IPS-18a (cell line): ENCODE measurements around the gene ANKRD44.

Experiments used
- H3K27ac ChIP-seq: one replicate; pipeline ENCODE4 v1.5.1; 2013; ENCODE audit warnings: low read length
- H3K27me3 ChIP-seq: one replicate; pipeline ENCODE4 v1.6.1; 2013; ENCODE audit warnings: mild to moderate bottlenecking, low read length; ENCODE audit not compliant: control insufficient read depth, insufficient read depth
- H3K36me3 ChIP-seq: one replicate; pipeline ENCODE4 v1.6.1; 2013; ENCODE audit warnings: low read depth, low read length; ENCODE audit not compliant: control insufficient read depth
- H3K4me1 ChIP-seq: one replicate; pipeline ENCODE4 v1.6.1; 2013; ENCODE audit warnings: low read depth, low read length; ENCODE audit not compliant: control insufficient read depth
- H3K4me3 ChIP-seq: one replicate; pipeline ENCODE4 v1.5.1; 2013; ENCODE audit warnings: low read length
- H3K9ac ChIP-seq: one replicate; pipeline ENCODE4 v1.6.1; 2013; ENCODE audit warnings: mild to moderate bottlenecking, low read length, moderate library complexity
- H3K9me3 ChIP-seq: one replicate; pipeline ENCODE4 v1.6.1; 2013; ENCODE audit warnings: low read depth, low read length; ENCODE audit not compliant: control insufficient read depth

ANKRD44 gene

DNA sequence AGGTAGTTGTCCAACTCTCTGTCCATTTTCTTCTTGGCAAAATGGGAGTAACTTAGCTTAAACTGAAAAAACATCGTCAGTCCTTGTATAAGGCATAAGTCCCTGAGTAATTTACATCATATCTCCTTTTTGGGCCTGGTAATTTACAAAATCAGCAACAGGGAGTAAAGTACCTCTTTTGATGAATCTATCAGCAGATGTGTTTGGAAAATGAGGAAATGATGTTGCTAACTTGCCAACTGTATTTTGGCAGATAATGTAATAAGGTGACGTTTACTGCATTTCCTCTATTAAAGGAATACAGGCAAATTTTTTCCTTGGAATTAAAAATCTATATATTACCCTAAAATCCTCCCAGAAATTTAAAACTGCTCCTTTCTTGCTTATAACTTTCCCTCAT, 29.2 kb downstream of the ANKRD44 start:
- Histone ChIP-seq H3K27ac (no peak overlapping the region), H3K4me3 (no peak overlapping the region), H3K4me1 (no peaks in the 10 kb centered on the region), H3K27me3 (no peaks in the 10 kb centered on the region), H3K9ac (no peak overlapping the region), H3K9me3 (no peaks in the 10 kb centered on the region), H3K36me3 (no peaks in the 10 kb centered on the region)

GRCh38 chr2:197280015-197280702, 30.4 kb downstream of the ANKRD44 start:
- Histone ChIP-seq H3K4me1 (no peaks in the 10 kb centered on the region), H3K9me3 (no peaks in the 10 kb centered on the region), H3K36me3 (no peaks in the 10 kb centered on the region), H3K27me3 (no peaks in the 10 kb centered on the region), H3K27ac (no peak overlapping the region), H3K4me3 (no peak overlapping the region), H3K9ac (no peak overlapping the region)

GRCh38 chr2:197278799-197279763, 31.5 kb downstream of the ANKRD44 start:
- H3K36me3 ChIP-seq = no peaks in the 10 kb centered on the region
- no peaks in the 10 kb centered on the region for H3K27me3 ChIP-seq
- no peak overlapping the region for H3K4me3 ChIP-seq
- H3K9me3 ChIP-seq = no peaks in the 10 kb centered on the region
- no peak overlapping the region for H3K27ac ChIP-seq
- no peak overlapping the region for H3K9ac ChIP-seq
- no peaks in the 10 kb centered on the region for H3K4me1 ChIP-seq

DNA sequence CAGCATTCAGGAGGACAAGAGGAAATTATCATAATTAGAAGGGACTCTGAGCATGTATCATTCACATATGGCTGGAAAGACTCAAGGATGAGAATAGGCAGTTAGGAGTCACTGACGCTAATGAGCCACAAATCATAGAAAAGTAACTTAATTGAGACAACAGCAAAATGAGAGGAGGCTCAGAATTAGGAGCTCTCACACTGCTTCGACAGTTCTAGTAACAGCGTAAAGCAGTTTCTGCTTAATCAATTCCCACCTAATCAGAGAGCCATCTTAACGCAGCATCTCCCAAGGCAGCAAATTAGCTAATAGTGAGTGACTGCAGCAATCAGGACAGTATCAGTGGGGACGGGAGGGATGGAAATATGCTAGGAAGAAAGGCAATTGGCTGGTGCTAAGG, 32.8 kb downstream of the ANKRD44 start:
- no peaks in the 10 kb centered on the region for H3K9me3 ChIP-seq
- no peak overlapping the region for H3K9ac ChIP-seq
- no peaks in the 10 kb centered on the region for H3K36me3 ChIP-seq
- no peaks in the 10 kb centered on the region for H3K4me1 ChIP-seq
- H3K27ac ChIP-seq = no peak overlapping the region
- H3K4me3 ChIP-seq = no peak overlapping the region
- no peaks in the 10 kb centered on the region for H3K27me3 ChIP-seq

DNA sequence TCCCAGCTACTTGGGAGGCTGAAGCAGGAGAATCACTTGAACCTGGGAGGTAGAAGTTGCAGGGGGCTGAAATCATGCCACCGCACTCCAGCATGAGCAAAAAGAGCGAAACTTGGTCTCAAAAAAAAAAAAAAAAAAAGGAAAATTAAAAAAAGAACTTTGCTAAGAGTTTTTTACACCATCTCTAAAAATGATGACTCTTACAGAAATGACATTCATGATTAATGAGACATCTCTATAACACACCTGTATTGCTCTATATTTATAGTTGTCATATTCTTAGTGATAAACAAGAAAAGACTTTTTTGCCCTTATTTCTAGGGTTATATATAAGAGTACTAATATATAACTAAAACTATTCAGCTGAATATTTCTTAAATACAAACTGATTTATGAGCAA, 34.4 kb downstream of the ANKRD44 start:
- no peaks in the 10 kb centered on the region for H3K27me3 ChIP-seq
- no peaks in the 10 kb centered on the region for H3K9me3 ChIP-seq
- H3K9ac ChIP-seq = no peak overlapping the region
- H3K4me1 ChIP-seq = no peaks in the 10 kb centered on the region
- no peaks in the 10 kb centered on the region for H3K36me3 ChIP-seq
- no peak overlapping the region for H3K27ac ChIP-seq
- no peak overlapping the region for H3K4me3 ChIP-seq

- Histone ChIP-seq H3K4me1 (no peaks in the 10 kb centered on the region), H3K27me3 (no peaks in the 10 kb centered on the region), H3K9ac (no peak overlapping the region), H3K36me3 (no peaks in the 10 kb centered on the region), H3K27ac (no peak overlapping the region), H3K4me3 (no peak overlapping the region), H3K9me3 (no peaks in the 10 kb centered on the region)
Measured at GRCh38 chr2:197274937-197275336, 35.6 kb downstream of the ANKRD44 start.

DNA sequence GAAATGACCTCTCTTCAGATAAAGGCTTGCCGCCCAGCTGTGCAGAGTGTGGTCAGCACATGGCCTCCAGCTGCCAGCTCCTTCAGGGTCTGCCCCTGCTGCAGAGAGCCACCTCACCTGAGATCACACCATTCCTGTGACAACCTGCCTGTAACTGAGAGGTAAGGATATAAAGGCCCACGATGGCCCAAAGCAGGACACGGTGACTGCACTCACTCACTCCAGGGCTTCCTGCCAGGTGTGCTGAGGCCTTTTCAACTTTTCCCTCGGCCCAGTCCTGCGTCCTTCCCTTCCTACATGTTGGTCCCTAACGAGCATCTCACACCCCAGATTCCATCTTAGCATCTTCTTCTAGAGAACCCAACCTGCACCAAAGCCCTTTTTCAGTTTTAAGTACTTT, 36.2 kb downstream of the ANKRD44 start:
- Histone ChIP-seq H3K9ac (no peak overlapping the region), H3K4me3 (no peak overlapping the region), H3K9me3 (no peaks in the 10 kb centered on the region), H3K27ac (no peak overlapping the region), H3K4me1 (no peaks in the 10 kb centered on the region), H3K36me3 (no peaks in the 10 kb centered on the region), H3K27me3 (no peaks in the 10 kb centered on the region)

GRCh38 chr2:197273485-197273884, 37.1 kb downstream of the ANKRD44 start:
- no peaks in the 10 kb centered on the region for H3K36me3 ChIP-seq
- no peak overlapping the region for H3K9ac ChIP-seq
- no peak overlapping the region for H3K4me3 ChIP-seq
- no peaks in the 10 kb centered on the region for H3K9me3 ChIP-seq
- no peaks in the 10 kb centered on the region for H3K27me3 ChIP-seq
- H3K4me1 ChIP-seq = no peaks in the 10 kb centered on the region
- no peak overlapping the region for H3K27ac ChIP-seq

GRCh38 chr2:197270601-197271000, 40.0 kb downstream of the ANKRD44 start:
- Histone ChIP-seq H3K4me1 (no peaks in the 10 kb centered on the region), H3K9me3 (no peaks in the 10 kb centered on the region), H3K27ac (no peak overlapping the region), H3K4me3 (no peak overlapping the region), H3K36me3 (no peaks in the 10 kb centered on the region), H3K9ac (no peak overlapping the region), H3K27me3 (no peaks in the 10 kb centered on the region)

DNA sequence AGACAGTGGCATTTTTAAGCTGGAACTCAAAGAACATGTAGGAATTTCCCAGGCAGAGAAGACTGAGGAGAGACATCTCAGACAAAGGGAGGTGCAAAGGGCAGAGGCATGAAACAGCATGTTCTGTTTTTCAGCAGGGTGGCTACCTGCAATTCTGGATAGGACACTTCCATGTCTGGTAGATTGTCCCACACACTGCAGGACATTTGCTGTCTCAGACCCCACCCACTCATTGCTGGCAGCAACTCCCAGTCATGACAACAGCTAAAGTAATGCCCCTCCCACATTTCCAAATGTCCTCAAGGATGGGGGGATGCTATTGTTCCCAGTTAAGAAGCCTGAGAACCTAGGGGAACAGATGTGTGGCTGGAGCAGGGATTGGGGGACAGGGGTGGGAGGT, 40.8 kb downstream of the ANKRD44 start:
- no peaks in the 10 kb centered on the region for H3K27me3 ChIP-seq
- H3K4me1 ChIP-seq = no peaks in the 10 kb centered on the region
- no peak overlapping the region for H3K27ac ChIP-seq
- H3K4me3 ChIP-seq = no peak overlapping the region
- no peaks in the 10 kb centered on the region for H3K36me3 ChIP-seq
- H3K9me3 ChIP-seq = no peaks in the 10 kb centered on the region
- H3K9ac ChIP-seq = no peak overlapping the region

GRCh38 chr2:197268786-197269584, 41.6 kb downstream of the ANKRD44 start:
- H3K27me3 ChIP-seq = no peaks in the 10 kb centered on the region
- no peak overlapping the region for H3K4me3 ChIP-seq
- H3K4me1 ChIP-seq = no peaks in the 10 kb centered on the region
- H3K36me3 ChIP-seq = no peaks in the 10 kb centered on the region
- no peak overlapping the region for H3K27ac ChIP-seq
- no peak overlapping the region for H3K9ac ChIP-seq
- no peaks in the 10 kb centered on the region for H3K9me3 ChIP-seq
